PC-3 (cell line): ENCODE results near the gene RUFY2.

Source experiments
- CTCF ChIP-seq: fragments of 300-600 bp; sonication (generic); conservative IDR thresholded peaks from 2 replicates; pipeline ENCODE4 v1.5.1; 2017; ENCODE audit warnings: antibody characterized with exemption, low read depth, mild to moderate bottlenecking, low read length
- EZH2 ChIP-seq: fragments of 300-600 bp; sonication (generic); IDR thresholded peaks from one replicate; pipeline ENCODE4 v1.6.1; 2017; ENCODE audit warnings: antibody characterized with exemption, mild to moderate bottlenecking, low read length; ENCODE audit not compliant: unreplicated experiment
- EZH2phosphoT487 ChIP-seq: fragments of 300-600 bp; sonication (generic); IDR thresholded peaks from 2 replicates; pipeline ENCODE4 v1.6.1; 2018; ENCODE audit warnings: mild to moderate bottlenecking, antibody characterized with exemption, low read length, borderline replicate concordance

DNA sequence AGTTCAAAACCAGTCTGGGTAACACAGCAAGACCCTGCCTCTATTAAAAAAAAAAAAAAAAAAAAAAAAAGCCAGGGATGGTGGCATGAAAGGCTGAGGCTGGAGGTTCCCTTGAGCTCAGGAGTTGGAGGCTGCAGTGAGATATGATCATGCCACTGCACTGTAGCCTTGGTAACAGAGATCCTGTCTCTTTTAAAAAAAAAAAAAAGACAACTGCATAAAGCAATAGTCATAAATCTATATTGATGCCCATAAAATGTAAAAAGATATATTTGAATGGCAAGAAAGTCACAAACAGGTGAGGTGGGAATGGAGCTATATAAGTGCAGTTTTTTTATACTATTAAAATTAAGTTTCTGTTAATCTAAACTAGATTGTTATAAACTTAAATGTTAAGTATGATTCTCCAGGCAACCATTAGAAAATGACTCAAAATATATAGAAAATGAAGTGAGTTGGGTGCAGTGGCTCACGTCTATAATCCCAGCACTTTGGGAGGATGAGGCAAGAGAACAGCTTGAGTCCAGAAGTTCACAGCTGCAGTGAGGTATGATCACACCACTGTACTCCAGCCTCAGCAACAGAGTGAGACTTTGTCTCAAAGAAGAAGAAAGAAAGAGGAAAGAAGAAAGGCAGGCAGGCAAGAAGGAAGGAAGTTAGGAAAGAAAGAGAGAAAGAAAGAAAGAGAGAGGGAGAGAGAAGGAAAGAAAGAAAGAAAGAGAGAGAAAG, 88.6 kb downstream of the RUFY2 start:
- TF ChIP-seq CTCF (no peak), EZH2 (no peak), EZH2phosphoT487 (no peak)
